Measurements from ENCODE around the gene SLC35G1. TPM values are rescaled to one million over a fixed set of nuclear protein-coding genes. Genes with fewer than 3 reads are reported as not detected.

Gene SLC35G1
- total RNA-seq, 1 experiment from 2014 or later: 3.6 TPM

GRCh38 chr10:93904901-93905300 is 11.1 kb downstream of the SLC35G1 start:
- BruUV-seq (replicated peaks): no TSS peak
- CTCF ChIA-PET: no interaction called here
- Mint-ChIP-seq H3K27me3 (ENCODE audit: unreplicated experiment) (no peaks in the 10 kb centered on the region), H3K4me3 (ENCODE audit: low read depth, unreplicated experiment) (no peak overlapping the region), H3K9me3 (ENCODE audit: low read depth, unreplicated experiment) (no peaks in the 10 kb centered on the region), H3K4me1 (ENCODE audit: low read depth, unreplicated experiment) (no peaks in the 10 kb centered on the region), H3K36me3 (ENCODE audit: insufficient read depth, unreplicated experiment) (no peaks in the 10 kb centered on the region), H3K27ac (ENCODE audit: unreplicated experiment) (no peak overlapping the region)
- no peak for DNase-seq
- TF ChIP-seq CTCF (IDR thresholded peaks at IDR 0.05; ENCODE audit: unreplicated experiment): no peak
- intact Hi-C loops (cut with micrococcal nuclease; ENCODE audit: unreplicated experiment): no loop called here

- no peaks in the 10 kb centered on the region for H3K36me3 Mint-ChIP-seq (ENCODE audit: insufficient read depth, unreplicated experiment)
- no peaks in the 10 kb centered on the region for H3K4me1 Mint-ChIP-seq (ENCODE audit: low read depth, unreplicated experiment)
- no peak for DNase-seq
- no peak overlapping the region for H3K27ac Mint-ChIP-seq (ENCODE audit: unreplicated experiment)
- H3K27me3 Mint-ChIP-seq (ENCODE audit: unreplicated experiment): no peaks in the 10 kb centered on the region
- no peak overlapping the region for H3K4me3 Mint-ChIP-seq (ENCODE audit: low read depth, unreplicated experiment)
- CTCF ChIA-PET: no interaction called here
- intact Hi-C loops (cut with micrococcal nuclease; ENCODE audit: unreplicated experiment): no loop called here
- no peaks in the 10 kb centered on the region for H3K9me3 Mint-ChIP-seq (ENCODE audit: low read depth, unreplicated experiment)
- TF ChIP-seq CTCF (IDR thresholded peaks at IDR 0.05; ENCODE audit: unreplicated experiment): no peak
- no TSS peak for BruUV-seq (replicated peaks)
Measured at GRCh38 chr10:93907059-93907458, 13.3 kb downstream of the SLC35G1 start.

- intact Hi-C loops (cut with micrococcal nuclease; ENCODE audit: unreplicated experiment): loop anchor here (10.0 kb wide), 1 partner anchor 533 kb away; no protein-coding TSS in a partner anchor
- Mint-ChIP-seq H3K27me3 (ENCODE audit: unreplicated experiment) (no peaks in the 10 kb centered on the region), H3K36me3 (ENCODE audit: insufficient read depth, unreplicated experiment) (no peaks in the 10 kb centered on the region)
Measured at GRCh38 chr10:93911866-93912265, 18.1 kb downstream of the SLC35G1 start.

GRCh38 chr10:93912444-93912843 is 18.7 kb downstream of the SLC35G1 start:
- no TSS peak for BruUV-seq (replicated peaks)
- no peak for TF ChIP-seq CTCF (IDR thresholded peaks at IDR 0.05; ENCODE audit: unreplicated experiment)
- Mint-ChIP-seq H3K4me1 (ENCODE audit: low read depth, unreplicated experiment) (no peaks in the 10 kb centered on the region), H3K4me3 (ENCODE audit: low read depth, unreplicated experiment) (no peak overlapping the region), H3K36me3 (ENCODE audit: insufficient read depth, unreplicated experiment) (no peaks in the 10 kb centered on the region), H3K9me3 (ENCODE audit: low read depth, unreplicated experiment) (no peaks in the 10 kb centered on the region), H3K27ac (ENCODE audit: unreplicated experiment) (no peak overlapping the region), H3K27me3 (ENCODE audit: unreplicated experiment) (no peaks in the 10 kb centered on the region)
- intact Hi-C loops (cut with micrococcal nuclease; ENCODE audit: unreplicated experiment): loop anchor here (10.0 kb wide), 1 partner anchor 532 kb away; no protein-coding TSS in a partner anchor
- CTCF ChIA-PET: no interaction called here
- no peak for DNase-seq

More at GRCh38 chr10:93911866-93912265, 18.1 kb downstream of the SLC35G1 start:
- CTCF ChIA-PET: no interaction called here
- Mint-ChIP-seq H3K9me3 (ENCODE audit: low read depth, unreplicated experiment) (no peaks in the 10 kb centered on the region), H3K27ac (ENCODE audit: unreplicated experiment) (no peak overlapping the region), H3K4me3 (ENCODE audit: low read depth, unreplicated experiment) (no peak overlapping the region), H3K4me1 (ENCODE audit: low read depth, unreplicated experiment) (no peaks in the 10 kb centered on the region)
- no TSS peak for BruUV-seq (replicated peaks)
- no peak for TF ChIP-seq CTCF (IDR thresholded peaks at IDR 0.05; ENCODE audit: unreplicated experiment)
- no peak for DNase-seq

Data from Calu3 (cell line).